ENCODE data around the gene LOXL1. TPM values are rescaled to one million over a fixed set of nuclear protein-coding genes. Genes with fewer than 3 reads are reported as not detected.

Gene LOXL1, protein sequence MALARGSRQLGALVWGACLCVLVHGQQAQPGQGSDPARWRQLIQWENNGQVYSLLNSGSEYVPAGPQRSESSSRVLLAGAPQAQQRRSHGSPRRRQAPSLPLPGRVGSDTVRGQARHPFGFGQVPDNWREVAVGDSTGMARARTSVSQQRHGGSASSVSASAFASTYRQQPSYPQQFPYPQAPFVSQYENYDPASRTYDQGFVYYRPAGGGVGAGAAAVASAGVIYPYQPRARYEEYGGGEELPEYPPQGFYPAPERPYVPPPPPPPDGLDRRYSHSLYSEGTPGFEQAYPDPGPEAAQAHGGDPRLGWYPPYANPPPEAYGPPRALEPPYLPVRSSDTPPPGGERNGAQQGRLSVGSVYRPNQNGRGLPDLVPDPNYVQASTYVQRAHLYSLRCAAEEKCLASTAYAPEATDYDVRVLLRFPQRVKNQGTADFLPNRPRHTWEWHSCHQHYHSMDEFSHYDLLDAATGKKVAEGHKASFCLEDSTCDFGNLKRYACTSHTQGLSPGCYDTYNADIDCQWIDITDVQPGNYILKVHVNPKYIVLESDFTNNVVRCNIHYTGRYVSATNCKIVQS
- total RNA-seq (2012; rRNA removed), result 68.4 and 222 TPM in 2 replicates

DNA sequence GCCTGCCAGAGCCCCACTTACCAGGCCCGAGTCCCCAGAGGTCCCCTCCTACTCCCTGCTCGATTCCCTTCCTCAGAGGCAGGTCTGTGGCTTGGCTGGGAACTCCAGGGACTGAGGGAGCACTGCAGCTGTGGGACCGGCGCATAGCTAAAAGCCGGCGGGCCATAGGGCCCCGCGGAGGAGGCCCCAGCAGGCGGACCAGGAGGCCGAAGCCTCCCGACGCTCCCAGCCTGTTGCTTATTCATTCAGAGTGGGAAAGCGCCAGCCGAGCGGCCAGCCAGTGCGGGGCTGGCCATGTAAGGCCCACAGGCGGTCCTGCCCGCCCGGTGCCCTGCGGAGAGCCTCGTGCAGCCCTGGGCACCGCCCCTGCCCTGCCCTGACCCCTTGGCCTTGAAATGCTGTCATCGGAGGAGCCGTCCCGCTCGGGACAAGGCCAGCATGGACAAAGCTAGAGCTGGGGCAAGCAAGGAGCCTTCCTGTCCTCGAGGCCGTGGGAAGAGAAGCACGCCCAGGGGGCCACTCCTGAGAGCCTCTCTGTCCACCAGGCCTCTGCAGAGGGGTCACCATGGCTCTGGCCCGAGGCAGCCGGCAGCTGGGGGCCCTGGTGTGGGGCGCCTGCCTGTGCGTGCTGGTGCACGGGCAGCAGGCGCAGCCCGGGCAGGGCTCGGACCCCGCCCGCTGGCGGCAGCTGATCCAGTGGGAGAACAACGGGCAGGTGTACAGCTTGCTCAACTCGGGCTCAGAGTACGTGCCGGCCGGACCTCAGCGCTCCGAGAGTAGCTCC lies at the start of gene LOXL1:
Gene LOXL1, plus strand, starts transcription at position 244 of the 784 bp plus-strand sequence. Its CDS starts 322 bp downstream, at position 566.
- Histone ChIP-seq H3K27me3 (ENCODE audit: control insufficient read depth, insufficient read depth, low read length) (no peaks in the 10 kb centered on the region), H3K36me3 (ENCODE audit: insufficient read depth, low read length) (peaks cover 15% of the 10 kb centered on the region), H3K4me1 (ENCODE audit: control insufficient read depth, insufficient read depth, low read length) (peaks cover 86% of the 10 kb centered on the region), H3K9me3 (replicated peaks; ENCODE audit: low read length) (no peaks in the 10 kb centered on the region), H3K9ac (ENCODE audit: low read depth, low read length) (peak within 1 kb of the TSS; percentile 88), H3K4me2 (ENCODE audit: low read length) (peak within 1 kb of the TSS; percentile 97), H3K4me3 (ENCODE audit: low read length) (peak within 1 kb of the TSS; percentile 87)

DNA sequence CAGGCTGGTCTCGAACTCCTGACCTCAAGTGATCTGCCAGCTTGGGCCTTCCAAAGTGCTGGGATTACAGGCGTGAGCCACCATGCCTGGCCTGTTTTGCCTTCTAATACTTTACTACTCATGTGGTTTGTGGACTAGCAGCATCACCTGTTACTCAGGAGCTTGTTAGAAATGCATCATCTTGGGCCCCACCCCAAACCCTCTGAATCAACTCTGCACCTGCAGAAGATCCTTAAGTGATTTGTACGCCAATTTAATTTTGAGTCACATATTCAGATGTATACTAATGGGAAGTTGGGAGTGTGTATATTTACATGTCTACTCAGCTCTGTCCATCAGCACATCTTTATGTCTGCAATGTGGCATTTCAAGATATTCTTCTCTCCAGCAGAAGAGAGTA lies 46.8 kb upstream of the LOXL1 start:
- Histone ChIP-seq H3K4me2 (ENCODE audit: low read length) (no peak overlapping the region), H3K9me3 (replicated peaks; ENCODE audit: low read length) (no peaks in the 10 kb centered on the region), H3K4me1 (ENCODE audit: control insufficient read depth, insufficient read depth, low read length) (no peaks in the 10 kb centered on the region), H3K9ac (ENCODE audit: low read depth, low read length) (no peak overlapping the region), H3K36me3 (ENCODE audit: insufficient read depth, low read length) (no peaks in the 10 kb centered on the region), H3K4me3 (ENCODE audit: low read length) (no peak overlapping the region), H3K27me3 (ENCODE audit: control insufficient read depth, insufficient read depth, low read length) (peaks cover 53% of the 10 kb centered on the region)

DNA sequence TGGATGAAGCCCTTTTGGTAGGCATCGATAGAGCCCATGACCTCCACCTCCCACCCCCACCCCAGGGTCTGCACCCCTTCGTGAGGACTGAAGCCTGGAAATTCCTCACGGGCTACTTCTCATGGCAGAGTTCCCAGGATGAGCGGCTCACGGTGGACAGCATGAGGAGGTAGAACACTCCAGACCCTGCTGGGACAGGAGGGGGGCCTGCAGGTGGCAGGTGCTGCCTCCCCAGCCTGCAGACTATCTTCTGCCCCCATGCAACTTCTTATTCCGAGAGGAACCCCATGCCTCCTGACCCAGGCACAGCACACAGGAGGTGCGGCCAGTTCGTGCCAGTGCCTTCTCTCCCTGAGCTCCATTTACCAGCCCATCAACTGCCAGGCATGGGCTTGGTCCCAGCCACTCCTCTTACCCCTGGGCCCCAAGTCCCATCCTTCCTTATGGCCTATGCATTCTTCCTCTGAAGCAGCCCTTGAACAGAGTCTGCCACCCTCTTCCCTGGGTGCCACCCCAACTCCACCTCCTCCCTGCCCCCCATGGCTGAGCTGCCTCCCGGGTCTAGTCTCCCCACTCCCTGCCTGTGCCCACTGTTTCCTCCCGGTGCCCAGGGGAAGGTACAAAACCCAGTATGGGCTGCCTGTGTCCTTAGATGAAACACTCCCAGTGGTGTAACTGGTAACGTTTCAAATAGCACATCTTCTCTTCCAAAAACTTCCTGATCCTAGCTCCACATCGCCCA lies 44.5 kb upstream of the LOXL1 start:
- no peaks in the 10 kb centered on the region for H3K9me3 ChIP-seq (replicated peaks; ENCODE audit: low read length)
- peaks cover 58% of the 10 kb centered on the region for H3K27me3 ChIP-seq (ENCODE audit: control insufficient read depth, insufficient read depth, low read length)
- no peak overlapping the region for H3K9ac ChIP-seq (ENCODE audit: low read depth, low read length)
- H3K4me1 ChIP-seq (ENCODE audit: control insufficient read depth, insufficient read depth, low read length), result no peaks in the 10 kb centered on the region
- H3K4me2 ChIP-seq (ENCODE audit: low read length), result no peak overlapping the region
- H3K4me3 ChIP-seq (ENCODE audit: low read length), result no peak overlapping the region
- H3K36me3 ChIP-seq (ENCODE audit: insufficient read depth, low read length), result no peaks in the 10 kb centered on the region

DNA sequence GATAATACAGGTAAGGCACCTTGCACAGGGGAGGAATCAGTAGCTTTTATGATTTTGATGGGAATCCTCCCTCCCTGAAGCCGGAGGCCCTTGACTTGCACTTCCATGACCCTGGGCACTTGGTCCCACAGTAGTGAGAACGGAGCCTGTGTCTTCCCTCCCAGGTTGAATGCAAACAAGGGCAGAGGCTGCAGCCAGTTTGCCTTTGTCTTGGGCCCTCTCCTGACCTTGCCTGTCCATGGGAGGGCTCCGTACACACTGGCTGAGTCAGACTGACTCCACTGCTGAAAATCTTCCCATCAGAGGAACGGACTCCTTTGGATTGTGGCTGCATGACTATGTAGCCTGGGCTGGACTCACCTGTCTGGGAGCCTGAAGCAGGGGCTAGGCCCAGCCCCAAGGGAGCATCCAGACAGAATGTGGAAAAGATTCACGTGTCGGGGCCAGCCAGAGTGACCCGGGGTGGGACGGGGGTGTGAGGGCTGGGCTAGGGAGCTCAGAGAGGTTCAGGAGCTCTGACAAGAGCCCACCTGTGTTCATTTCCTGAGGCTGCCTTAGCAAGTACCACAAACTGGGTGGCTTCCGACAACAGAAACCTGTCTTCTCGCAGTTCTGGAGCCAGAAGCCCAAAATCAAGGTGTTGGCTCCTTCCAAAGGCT lies 43.4 kb upstream of the LOXL1 start:
- no peak overlapping the region for H3K4me2 ChIP-seq (ENCODE audit: low read length)

DNA sequence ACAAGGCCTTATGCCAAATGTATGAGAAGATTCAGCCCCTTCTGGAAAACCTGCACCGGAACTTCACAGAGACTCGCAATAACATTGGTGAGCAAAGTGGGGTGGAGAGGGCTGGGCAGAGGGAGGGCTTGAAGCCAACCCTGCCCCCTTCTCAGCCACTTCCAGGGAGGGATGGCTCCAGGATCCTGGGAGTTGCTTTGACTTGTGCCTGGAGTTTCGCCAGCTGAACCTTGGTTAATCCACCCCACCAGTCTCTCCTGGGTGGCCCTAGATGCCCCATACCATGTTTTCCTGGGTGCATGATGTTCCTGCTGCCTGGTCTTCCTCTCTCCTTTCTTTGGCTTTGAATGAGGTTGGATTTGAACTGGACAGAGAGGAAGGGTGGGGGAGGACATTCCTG lies 42.1 kb upstream of the LOXL1 start:
- no peak overlapping the region for H3K4me2 ChIP-seq (ENCODE audit: low read length)
- no peaks in the 10 kb centered on the region for H3K9me3 ChIP-seq (replicated peaks; ENCODE audit: low read length)
- peaks cover 55% of the 10 kb centered on the region for H3K27me3 ChIP-seq (ENCODE audit: control insufficient read depth, insufficient read depth, low read length)
- no peaks in the 10 kb centered on the region for H3K36me3 ChIP-seq (ENCODE audit: insufficient read depth, low read length)
- H3K4me3 ChIP-seq (ENCODE audit: low read length), result no peak overlapping the region
- no peak overlapping the region for H3K9ac ChIP-seq (ENCODE audit: low read depth, low read length)
- no peaks in the 10 kb centered on the region for H3K4me1 ChIP-seq (ENCODE audit: control insufficient read depth, insufficient read depth, low read length)

More for the DNA sequence above, 43.4 kb upstream of the LOXL1 start:
- Histone ChIP-seq H3K9ac (ENCODE audit: low read depth, low read length) (no peak overlapping the region), H3K36me3 (ENCODE audit: insufficient read depth, low read length) (no peaks in the 10 kb centered on the region), H3K4me1 (ENCODE audit: control insufficient read depth, insufficient read depth, low read length) (no peaks in the 10 kb centered on the region), H3K27me3 (ENCODE audit: control insufficient read depth, insufficient read depth, low read length) (peaks cover 55% of the 10 kb centered on the region), H3K9me3 (replicated peaks; ENCODE audit: low read length) (no peaks in the 10 kb centered on the region), H3K4me3 (ENCODE audit: low read length) (no peak overlapping the region)

DNA sequence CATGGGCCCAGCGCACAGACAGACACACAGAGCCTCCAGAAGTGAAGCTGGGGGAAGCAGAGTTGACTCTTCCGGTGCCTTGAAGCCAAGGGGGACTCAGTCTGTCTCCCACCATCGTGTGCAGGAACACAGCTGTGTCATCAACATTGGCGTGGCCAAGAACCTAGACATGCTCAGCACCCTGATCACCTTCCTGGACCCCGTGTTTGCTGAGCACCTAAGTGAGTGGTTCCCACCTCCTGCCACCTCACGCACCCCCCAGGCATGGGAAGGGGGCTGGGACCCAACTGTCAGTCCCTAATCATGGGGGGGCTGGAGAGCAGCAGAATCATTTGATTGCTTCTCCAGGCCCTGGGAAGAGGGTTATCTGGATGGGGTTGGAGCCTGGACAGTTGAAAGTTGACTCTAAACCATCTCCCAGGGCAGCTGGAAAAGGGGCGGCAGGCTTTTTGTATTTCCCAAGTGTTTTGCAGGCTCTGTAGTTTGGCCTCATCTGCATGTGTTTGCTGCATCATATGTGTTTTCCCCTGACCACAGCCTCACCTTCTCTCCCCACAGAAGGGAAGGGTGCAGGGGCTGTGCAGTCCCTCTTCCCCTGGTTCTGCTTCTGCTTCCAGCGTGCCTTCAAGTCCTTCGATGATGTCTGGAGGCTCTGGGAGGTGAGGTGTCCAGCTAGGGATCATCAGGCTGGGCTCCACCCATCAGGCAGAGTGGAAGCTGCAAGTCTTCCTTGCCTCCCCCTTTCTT lies 40.1 kb upstream of the LOXL1 start:
- peaks cover 69% of the 10 kb centered on the region for H3K27me3 ChIP-seq (ENCODE audit: control insufficient read depth, insufficient read depth, low read length)

DNA sequence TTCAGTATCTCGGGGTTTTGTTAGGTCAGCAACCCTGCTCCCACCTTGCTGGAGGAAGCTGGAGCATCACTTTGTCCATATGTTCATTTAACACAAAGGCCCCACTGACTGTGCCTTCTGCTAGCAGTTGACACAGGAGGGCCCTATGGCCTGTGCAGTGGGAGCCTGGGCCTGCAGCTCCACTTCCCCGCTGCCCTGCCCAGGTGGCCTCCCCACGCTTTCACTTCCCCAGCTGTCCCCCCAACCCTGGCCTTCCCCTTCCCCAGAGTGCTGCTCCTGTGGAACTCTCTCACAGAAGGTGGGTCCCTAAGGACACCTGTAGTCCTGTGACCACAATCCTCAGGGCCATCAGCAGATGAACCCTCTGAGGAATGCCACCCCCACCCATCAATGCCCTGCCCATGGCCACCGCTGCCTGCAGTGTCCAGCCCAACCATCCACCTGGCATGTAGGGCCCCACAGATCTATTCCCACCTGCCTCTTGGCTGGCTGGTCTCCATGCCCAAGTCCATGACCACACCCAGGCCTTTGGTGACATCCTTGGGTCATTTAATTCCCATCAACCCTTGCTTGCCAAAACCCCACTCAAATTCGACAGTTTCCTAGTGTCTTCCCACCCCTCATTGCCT lies 39.4 kb upstream of the LOXL1 start:
- Histone ChIP-seq H3K4me1 (ENCODE audit: control insufficient read depth, insufficient read depth, low read length) (no peaks in the 10 kb centered on the region), H3K4me2 (ENCODE audit: low read length) (no peak overlapping the region), H3K9ac (ENCODE audit: low read depth, low read length) (no peak overlapping the region), H3K36me3 (ENCODE audit: insufficient read depth, low read length) (no peaks in the 10 kb centered on the region), H3K27me3 (ENCODE audit: control insufficient read depth, insufficient read depth, low read length) (peaks cover 68% of the 10 kb centered on the region), H3K4me3 (ENCODE audit: low read length) (no peak overlapping the region), H3K9me3 (replicated peaks; ENCODE audit: low read length) (no peaks in the 10 kb centered on the region)

More for the DNA sequence above, 40.1 kb upstream of the LOXL1 start:
- no peaks in the 10 kb centered on the region for H3K4me1 ChIP-seq (ENCODE audit: control insufficient read depth, insufficient read depth, low read length)
- no peak overlapping the region for H3K4me2 ChIP-seq (ENCODE audit: low read length)
- H3K36me3 ChIP-seq (ENCODE audit: insufficient read depth, low read length), result no peaks in the 10 kb centered on the region
- no peak overlapping the region for H3K4me3 ChIP-seq (ENCODE audit: low read length)
- no peak overlapping the region for H3K9ac ChIP-seq (ENCODE audit: low read depth, low read length)
- no peaks in the 10 kb centered on the region for H3K9me3 ChIP-seq (replicated peaks; ENCODE audit: low read length)

DNA sequence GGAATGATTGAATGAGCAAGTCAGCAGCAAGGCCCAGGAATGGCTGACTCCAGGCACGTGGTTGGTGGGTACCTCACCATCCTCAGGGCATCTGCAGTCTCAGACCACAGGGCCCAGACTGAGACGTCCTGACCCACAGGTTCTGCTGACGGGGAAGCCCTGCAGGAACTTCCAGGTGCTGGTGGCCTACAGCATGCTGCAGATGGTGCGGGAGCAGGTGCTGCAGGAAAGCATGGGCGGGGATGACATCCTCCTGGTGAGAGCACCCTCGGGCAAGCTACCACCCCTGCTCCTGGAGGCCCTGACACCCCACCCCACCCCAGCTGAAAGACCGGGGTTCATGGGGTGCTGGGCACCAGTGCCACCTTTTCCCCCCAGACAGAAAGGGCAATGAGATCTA lies 38.8 kb upstream of the LOXL1 start:
- H3K4me2 ChIP-seq (ENCODE audit: low read length), result no peak overlapping the region
- H3K4me3 ChIP-seq (ENCODE audit: low read length), result no peak overlapping the region
- H3K27me3 ChIP-seq (ENCODE audit: control insufficient read depth, insufficient read depth, low read length), result peaks cover 62% of the 10 kb centered on the region
- H3K9ac ChIP-seq (ENCODE audit: low read depth, low read length), result no peak overlapping the region
- no peaks in the 10 kb centered on the region for H3K9me3 ChIP-seq (replicated peaks; ENCODE audit: low read length)
- H3K4me1 ChIP-seq (ENCODE audit: control insufficient read depth, insufficient read depth, low read length), result no peaks in the 10 kb centered on the region
- no peaks in the 10 kb centered on the region for H3K36me3 ChIP-seq (ENCODE audit: insufficient read depth, low read length)

DNA sequence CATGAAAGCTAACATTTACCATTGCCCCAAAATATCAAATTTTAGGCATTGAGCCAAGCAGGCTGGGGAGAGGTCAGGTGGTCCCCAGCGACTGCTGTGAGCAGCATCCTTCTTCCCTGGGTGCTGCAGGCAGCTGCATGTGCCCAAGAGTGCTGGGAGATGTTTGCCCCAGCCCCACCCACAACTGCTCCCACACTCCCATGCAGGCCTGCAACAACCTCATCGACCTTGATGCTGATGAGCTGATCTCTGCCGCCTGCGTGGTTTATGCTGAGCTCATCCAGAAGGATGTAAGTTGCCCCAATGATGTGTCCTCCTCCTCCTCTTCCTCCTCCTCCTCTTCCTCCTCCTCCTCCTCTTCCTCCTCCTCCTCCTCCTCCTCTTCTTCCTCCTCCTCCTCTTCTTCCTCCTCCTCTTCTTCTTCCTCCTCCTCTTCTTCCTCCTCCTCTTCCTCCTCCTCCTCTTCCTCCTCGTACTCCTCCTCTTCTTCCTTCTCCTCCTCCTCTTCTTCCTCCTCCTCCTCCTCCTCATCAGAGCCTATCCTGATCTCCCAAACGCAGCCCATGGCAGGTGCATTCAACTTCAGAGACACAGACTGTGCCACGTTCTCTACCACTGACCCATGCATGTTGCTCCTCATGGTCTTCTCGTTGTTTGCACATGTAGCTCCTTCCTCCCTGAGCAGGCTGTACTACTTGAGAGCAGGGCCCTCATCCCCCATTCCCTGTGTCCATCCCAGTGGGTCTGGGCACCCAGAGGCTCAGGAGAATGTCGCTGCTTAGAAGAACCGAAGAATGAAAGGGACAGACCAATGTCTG lies 37.8 kb upstream of the LOXL1 start:
- Histone ChIP-seq H3K36me3 (ENCODE audit: insufficient read depth, low read length) (no peaks in the 10 kb centered on the region), H3K9ac (ENCODE audit: low read depth, low read length) (no peak overlapping the region), H3K27me3 (ENCODE audit: control insufficient read depth, insufficient read depth, low read length) (peaks cover 53% of the 10 kb centered on the region), H3K4me2 (ENCODE audit: low read length) (no peak overlapping the region), H3K9me3 (replicated peaks; ENCODE audit: low read length) (no peaks in the 10 kb centered on the region), H3K4me3 (ENCODE audit: low read length) (no peak overlapping the region), H3K4me1 (ENCODE audit: control insufficient read depth, insufficient read depth, low read length) (no peaks in the 10 kb centered on the region)

All from skeletal muscle satellite cell (primary cell).